Panc1 (cell line): Measurements from ENCODE around the gene OPN1SW. TPM values are rescaled to one million over a fixed set of nuclear protein-coding genes. Genes with fewer than 3 reads are reported as not detected.

Experiments
- ATAC-seq: fragments of 200-7000 bp; cut with Tn5 transposase; 2 replicates; pipeline ENCODE4 v1.9.1; 2020; ENCODE audit warnings: mild to moderate bottlenecking, moderate library complexity
- BruUV-seq: library from RNA; stranded (reverse); fragments of 400-500 nt; replicated peaks from 2 replicates; lab custom pipeline; 2021; lab: Mats Ljungman, UMichigan
- CTCF ChIA-PET: fragments of 300-600 bp; sonication (Branson Sonifier 250); formaldehyde crosslinking; loops from one replicate; lab custom pipeline; 2022; ENCODE audit warnings: antibody characterized with exemption; lab: Charles Lee
- POLR2A ChIA-PET: fragments of 300-600 bp; sonication (Branson Sonifier 250); formaldehyde crosslinking; loops from one replicate; lab custom pipeline; 2022; ENCODE audit warnings: antibody characterized with exemption; lab: Charles Lee
- DNase-seq: peaks from one replicate; pipeline ENCODE4 v3.0.0-alpha.2; 2010; ENCODE audit warnings: low read depth, low spot score
- H3K27ac ChIP-seq: 2 replicates; pipeline ENCODE4 v1.5.1; 2011; ENCODE audit warnings: mild to moderate bottlenecking, low read length, inconsistent platforms
- H3K27me3 ChIP-seq: fragments of 200-500 bp; sonication (Bioruptor generic); 2 replicates; pipeline ENCODE4 v1.6.0; 2014; ENCODE audit warnings: low read length, inconsistent platforms; ENCODE audit not compliant: control insufficient read depth, insufficient read depth
- H3K36me3 ChIP-seq: fragments of 200-500 bp; sonication (Bioruptor generic); 2 replicates; pipeline ENCODE4 v1.5.1; 2014; ENCODE audit warnings: inconsistent platforms, mild to moderate bottlenecking, low read length, moderate library complexity; ENCODE audit not compliant: control insufficient read depth, insufficient read depth
- H3K4me1 ChIP-seq: 2 replicates; pipeline ENCODE4 v1.5.1; 2011; ENCODE audit warnings: inconsistent platforms, mild to moderate bottlenecking, low read length, moderate library complexity; ENCODE audit not compliant: control insufficient read depth, insufficient read depth
- H3K4me3 ChIP-seq, 2 experiments: 2 replicates each; pipeline ENCODE4 v1.5.1; 2011 to 2012; ENCODE audit warnings: low read depth in 2 of 2, low read length in 2 of 2, mild to moderate bottlenecking in 2 of 2, inconsistent platforms in 1 of 2, moderate library complexity in 1 of 2
- H3K9me3 ChIP-seq: fragments of 200-500 bp; sonication (Bioruptor generic); 2 replicates; pipeline ENCODE4 v1.5.1; 2014; ENCODE audit warnings: low read depth, mild to moderate bottlenecking, inconsistent platforms, low read length, moderate library complexity; ENCODE audit not compliant: control insufficient read depth, insufficient read depth
- CTCF ChIP-seq: fragments of 450-650 bp; IDR thresholded peaks from 2 replicates; pipeline ENCODE4 v1.5.1; 2017; ENCODE audit warnings: mild to moderate bottlenecking
- POLR2AphosphoS5 ChIP-seq: IDR thresholded peaks from 2 replicates; pipeline ENCODE4 v1.6.1; 2012; ENCODE audit warnings: mild to moderate bottlenecking, low read depth, low read length, moderate library complexity
- REST ChIP-seq, 2 experiments: IDR thresholded peaks; 2 replicates each; pipeline ENCODE4 v1.6.1; 2011 to 2012; ENCODE audit warnings: low read depth in 2 of 2, control low read depth in 1 of 2, low read length in 1 of 2, mild to moderate bottlenecking in 1 of 2, moderate library complexity in 1 of 2; ENCODE audit not compliant: insufficient read depth in 1 of 2
- SIN3A ChIP-seq: IDR thresholded peaks from 2 replicates; pipeline ENCODE4 v1.6.1; 2012; ENCODE audit warnings: low read depth, mild to moderate bottlenecking, low read length, moderate library complexity, borderline replicate concordance; ENCODE audit not compliant: insufficient read depth
- TCF7L2 ChIP-seq: IDR thresholded peaks from 2 replicates; pipeline ENCODE4 v1.6.1; 2011; ENCODE audit warnings: mild to moderate bottlenecking, low read depth, low read length, inconsistent platforms
- in situ Hi-C: cut with HindIII; loops from 2 replicates; pipeline ENCODE4 v1.10.0; 2016; ENCODE audit warnings: low sequenced_read_pairs, low pct_unique_long_range_greater_than_20kb
- intact Hi-C: fragments of 100-400 bp; cut with micrococcal nuclease; formaldehyde crosslinking; loops from one replicate; pipeline ENCODE4 v1.10.0; 2022; ENCODE audit not compliant: unreplicated experiment
- total RNA-seq: library from RNA; stranded (reverse); gene quantifications from one replicate; pipeline ENCODE4 v1.2.1, GENCODE V29; 2021; ENCODE audit not compliant: unreplicated experiment

OPN1SW gene
- total RNA-seq, 1 experiment from 2014 or later: not detected

- intact Hi-C loops (no loop called here), in situ Hi-C loops (no loop called here)
- CTCF ChIA-PET: no interaction called here
- ATAC-seq (no peak), DNase-seq (no peak)
- no peaks in the 10 kb centered on the region for H3K4me1 ChIP-seq
- no peak for TF ChIP-seq SIN3A
- no peak for TF ChIP-seq REST (IDR thresholded peaks at IDR 0.05; ENCODE audit: insufficient read depth in 1 of 2, low read depth in 2 of 2, low read length in 1 of 2)
- no peak for TF ChIP-seq TCF7L2
- no peak for TF ChIP-seq CTCF
- no peak for TF ChIP-seq POLR2AphosphoS5
- H3K27ac ChIP-seq: no peak overlapping the region
- H3K4me3 ChIP-seq: no peak overlapping the region
- no peaks in the 10 kb centered on the region for H3K9me3 ChIP-seq
- H3K36me3 ChIP-seq: peaks cover 25% of the 10 kb centered on the region
- POLR2A ChIA-PET: interaction anchor here (0.6 kb wide), 1 partner anchor 211 kb away, joined by 3 read pairs; no protein-coding TSS in a partner anchor
- no peaks in the 10 kb centered on the region for H3K27me3 ChIP-seq
- BruUV-seq: no TSS peak
Measured at GRCh38 chr7:128770233-128770632, 5.4 kb downstream of the OPN1SW start.

GRCh38 chr7:128767475-128768110 lies 8.0 kb downstream of the OPN1SW start:
- no peak for TF ChIP-seq SIN3A
- no peak for TF ChIP-seq TCF7L2
- no peak for TF ChIP-seq POLR2AphosphoS5
- TF ChIP-seq CTCF: no peak
- no peak for TF ChIP-seq REST (IDR thresholded peaks at IDR 0.05; ENCODE audit: insufficient read depth in 1 of 2, low read depth in 2 of 2, low read length in 1 of 2)
- intact Hi-C loops: no loop called here
- no peak for DNase-seq
- Histone ChIP-seq H3K4me1 (no peaks in the 10 kb centered on the region), H3K27ac (no peak overlapping the region), H3K9me3 (no peaks in the 10 kb centered on the region), H3K36me3 (peaks cover 29% of the 10 kb centered on the region), H3K27me3 (no peaks in the 10 kb centered on the region), H3K4me3 (no peak overlapping the region)
- ChIA-PET CTCF (no interaction called here), POLR2A (interaction anchor here (0.6 kb wide), 1 partner anchor 16 kb away, joined by 3 read pairs; no protein-coding TSS in a partner anchor)
- no TSS peak for BruUV-seq
- ATAC-seq: no peak
- in situ Hi-C loops: no loop called here
